Prostate gland (tissue), 2 donors: Measurements from ENCODE around the gene TGFB2.

Experiments used
- CTCF ChIP-seq, 4 experiments: fragments of 200-600 bp in 2 of 4; fragments of 450-650 bp in 2 of 4; sonication (generic) in 2 of 4; IDR thresholded peaks; 1 replicate in 3 of 4; 2 replicates in 1 of 4; pipeline ENCODE4 v1.5.1; 2016 to 2019; ENCODE audit warnings: antibody characterized with exemption in 4 of 4, mild to moderate bottlenecking in 2 of 4, moderate library complexity in 2 of 4
- POLR2A ChIP-seq: fragments of 450-650 bp; IDR thresholded peaks from one replicate; pipeline ENCODE4 v1.6.1; 2016; ENCODE audit warnings: antibody characterized with exemption, mild to moderate bottlenecking
- POLR2AphosphoS5 ChIP-seq: sonication (generic); formaldehyde crosslinking; IDR thresholded peaks from one replicate; pipeline ENCODE4 v1.6.1; 2017; ENCODE audit warnings: antibody characterized with exemption

- peak; percentile 69 for TF ChIP-seq POLR2AphosphoS5
- TF ChIP-seq CTCF (IDR thresholded peaks at IDR 0.05): no peak
- no peak for TF ChIP-seq POLR2A
These were observed 135.5 kb downstream of the TGFB2 start for GRCh38 chr1:218480588-218481099.
